Naive B cell (primary cell): ENCODE measurements around the gene GAS6. TPM values are rescaled to one million over a fixed set of nuclear protein-coding genes. Genes with fewer than 3 reads are reported as not detected.
"Not testable (repeated sequence)": the region's sequence is repeated elsewhere in the genome, so short reads cannot be mapped to it uniquely, and the experiment has no call there.

Experiments
- ATAC-seq, 2 donors: fragments of 150-1000 bp; cut with Tn5 transposase; 2 replicates each; pipeline ENCODE4 v1.10.0; 2021; ENCODE audit warnings: low read depth in 2 of 2, mild to moderate bottlenecking in 2 of 2, moderate library complexity in 2 of 2
- DNase-seq: peaks from one replicate; pipeline ENCODE4 v3.0.0; 2022
- H3K27ac Mint-ChIP-seq, 6 donors: one replicate each; pipeline ENCODE4 v1.8.0; 2020 to 2022; ENCODE audit warnings: mild to moderate bottlenecking in 6 of 6, mixed read lengths in 6 of 6, moderate library complexity in 5 of 6, inconsistent platforms in 2 of 6
- H3K27me3 Mint-ChIP-seq, 3 donors: one replicate each; pipeline ENCODE4 v1.8.0; 2021 to 2022; ENCODE audit warnings: mixed read lengths in 3 of 3, mild to moderate bottlenecking in 1 of 3
- H3K36me3 Mint-ChIP-seq, 2 donors: one replicate each; pipeline ENCODE4 v1.8.0; 2020 to 2022; ENCODE audit warnings: mixed read lengths in 2 of 2, inconsistent platforms in 1 of 2, mild to moderate bottlenecking in 1 of 2
- H3K4me1 Mint-ChIP-seq, 3 donors: one replicate each; pipeline ENCODE4 v1.8.0; 2020 to 2022; ENCODE audit warnings: mixed read lengths in 3 of 3, inconsistent platforms in 1 of 3, mild to moderate bottlenecking in 1 of 3, moderate library complexity in 1 of 3
- H3K4me3 Mint-ChIP-seq, 8 donors: one replicate each; pipeline ENCODE4 v1.8.0; 2020 to 2022; ENCODE audit warnings: mild to moderate bottlenecking in 8 of 8, mixed read lengths in 8 of 8, moderate library complexity in 8 of 8, inconsistent platforms in 2 of 8
- H3K9me3 Mint-ChIP-seq, 7 donors: one replicate each; pipeline ENCODE4 v1.8.0; 2020 to 2022; ENCODE audit warnings: mixed read lengths in 7 of 7, mild to moderate bottlenecking in 5 of 7, inconsistent platforms in 2 of 7, moderate library complexity in 1 of 7
- polyA plus RNA-seq, 6 donors: library from polyadenylated mRNA; unstranded; fragments of 300-500 nt; fragmentation: Illumina TruSeq; gene quantifications; one replicate each; pipeline ENCODE4 v1.2.3, GENCODE V29; 2021; ENCODE audit warnings: low read depth in 6 of 6

GAS6 gene
- polyA plus RNA-seq, 6 donors from 2014 or later, result 0.20 to 0.70 (median 0.40) TPM; not detected in 1

- peaks cover 0 to 10% of the 10 kb centered on the region in 2 donors for H3K36me3 Mint-ChIP-seq
- H3K9me3 Mint-ChIP-seq, result peaks cover 0 to 13% (median 11%) of the 10 kb centered on the region in 7 donors
- H3K27ac Mint-ChIP-seq, result no peak overlapping the region
- H3K4me3 Mint-ChIP-seq, result no peak overlapping the region
- ATAC-seq, result no peak
- no peak for DNase-seq
- H3K4me1 Mint-ChIP-seq, result no peaks in the 10 kb centered on the region
- peaks cover 0 to 6% (median 4%) of the 10 kb centered on the region in 3 donors for H3K27me3 Mint-ChIP-seq
These were observed 59.7 kb downstream of the GAS6 start for GRCh38 chr13:113804017-113804702.

DNA sequence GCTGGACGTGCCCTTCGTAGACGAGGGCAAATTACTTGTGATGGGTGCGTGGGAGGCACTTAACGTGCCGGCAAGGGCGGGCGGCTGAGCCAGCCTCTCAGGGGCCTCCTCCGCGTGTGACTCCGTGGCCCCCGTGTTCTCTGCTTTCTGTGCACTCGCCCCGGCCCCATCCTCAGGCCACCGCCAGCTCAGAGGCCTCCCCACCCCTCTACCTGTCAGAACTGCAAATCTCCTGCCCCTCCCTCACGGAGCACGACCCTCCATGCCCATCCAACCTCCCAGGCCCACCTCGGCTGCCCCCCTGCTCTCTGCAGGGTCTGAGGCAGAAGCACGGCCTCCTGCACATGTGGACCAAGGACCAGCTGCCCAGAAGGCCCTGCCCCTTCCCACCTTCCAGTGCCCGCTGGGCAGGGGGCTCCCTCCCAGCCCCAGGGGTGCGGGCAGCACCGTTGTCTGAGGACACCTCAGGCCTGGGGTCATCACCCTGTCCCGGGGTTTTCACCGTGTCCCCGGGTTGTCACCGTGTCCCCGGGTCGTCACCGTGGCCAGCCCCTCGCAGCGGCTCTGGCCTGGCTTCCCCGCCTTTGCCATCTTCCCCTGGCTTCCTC is 60.4 kb downstream of the GAS6 start:
- Mint-ChIP-seq H3K4me1 (no peaks in the 10 kb centered on the region), H3K27me3 (peaks cover 0 to 6% (median 4%) of the 10 kb centered on the region in 3 donors), H3K36me3 (peaks cover 0 to 9% of the 10 kb centered on the region in 2 donors), H3K9me3 (peaks cover 0 to 8% (median 8%) of the 10 kb centered on the region in 7 donors), H3K4me3 (no peak overlapping the region), H3K27ac (no peak overlapping the region)
- no peak for ATAC-seq
- no peak for DNase-seq

GRCh38 chr13:113802761-113803160 is 61.1 kb downstream of the GAS6 start:
- peaks cover 0 to 1% of the 10 kb centered on the region in 2 donors for H3K36me3 Mint-ChIP-seq
- peaks cover 0 to 3% (median under 1%) of the 10 kb centered on the region in 7 donors for H3K9me3 Mint-ChIP-seq
- H3K27ac Mint-ChIP-seq, result no peak overlapping the region
- ATAC-seq (no peak), DNase-seq (no peak)
- H3K4me1 Mint-ChIP-seq, result no peaks in the 10 kb centered on the region
- no peak overlapping the region for H3K4me3 Mint-ChIP-seq
- H3K27me3 Mint-ChIP-seq, result peaks cover 0 to 6% (median 4%) of the 10 kb centered on the region in 3 donors

DNA sequence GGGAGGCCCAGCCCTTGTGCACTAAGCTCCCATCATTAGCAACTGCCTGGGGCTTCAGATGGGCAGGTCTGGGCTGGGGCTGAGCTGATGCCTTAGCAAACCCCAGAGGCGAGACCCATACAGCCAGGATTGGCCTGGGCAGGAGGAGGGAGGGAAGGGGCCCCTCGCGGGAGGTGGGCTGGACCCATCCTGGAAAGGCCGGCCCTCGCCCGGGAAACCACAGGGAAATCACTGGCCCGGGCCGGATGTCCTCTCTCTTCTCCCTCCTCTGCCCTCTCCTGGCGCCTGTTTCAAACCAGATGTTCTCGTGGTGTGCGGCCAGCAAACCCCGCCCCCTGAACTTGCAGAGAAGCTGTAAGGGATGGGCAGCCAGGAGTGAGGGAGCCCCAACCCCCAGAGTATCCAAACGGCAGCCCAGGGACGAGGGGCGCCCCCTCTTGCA is 61.8 kb downstream of the GAS6 start:
- peaks cover 0 to 3% (median 0%) of the 10 kb centered on the region in 7 donors for H3K9me3 Mint-ChIP-seq
- no peak overlapping the region for H3K4me3 Mint-ChIP-seq
- H3K27me3 Mint-ChIP-seq, result peaks cover 0 to 6% (median 4%) of the 10 kb centered on the region in 3 donors
- H3K27ac Mint-ChIP-seq, result no peak overlapping the region
- DNase-seq (no peak), ATAC-seq (no peak)
- no peaks in the 10 kb centered on the region for H3K36me3 Mint-ChIP-seq
- no peaks in the 10 kb centered on the region for H3K4me1 Mint-ChIP-seq

DNA sequence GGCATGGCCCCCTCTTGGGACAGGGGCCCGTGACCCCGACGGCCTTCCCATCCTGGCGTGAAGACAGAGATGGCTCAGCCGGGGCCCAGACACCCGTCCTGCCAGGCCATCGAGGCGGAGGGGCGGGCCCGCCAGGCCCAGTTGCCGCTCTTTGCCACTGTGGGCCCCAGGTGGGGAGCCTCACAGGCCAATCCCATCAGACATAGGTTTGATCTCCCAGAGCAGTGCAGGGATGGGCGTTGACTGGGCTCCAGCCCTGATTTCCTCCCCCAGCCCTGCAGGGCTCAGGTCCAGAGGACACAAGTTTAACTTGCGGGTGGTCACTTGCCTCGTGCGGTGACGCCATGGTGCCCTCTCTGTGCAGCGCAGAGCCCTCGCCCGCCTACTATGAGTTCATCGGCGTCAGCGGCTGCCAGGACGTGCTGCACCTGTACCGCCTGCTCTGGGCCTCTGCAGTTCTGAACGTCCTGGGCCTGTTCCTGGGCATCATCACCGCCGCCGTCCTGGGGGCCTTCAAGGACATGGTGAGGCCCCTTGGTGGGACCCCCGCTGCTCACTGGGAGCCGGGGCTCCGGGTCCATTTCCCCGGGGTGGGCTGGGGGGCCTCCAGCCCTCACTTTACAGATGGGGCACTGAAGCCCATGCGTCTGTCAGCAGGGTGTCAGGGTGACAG is 62.5 kb downstream of the GAS6 start:
- Mint-ChIP-seq H3K36me3 (no peaks in the 10 kb centered on the region), H3K27me3 (peaks cover 0 to 6% (median 4%) of the 10 kb centered on the region in 3 donors), H3K4me3 (no peak overlapping the region), H3K27ac (no peak overlapping the region), H3K4me1 (no peaks in the 10 kb centered on the region), H3K9me3 (peaks cover 0 to 3% (median 0%) of the 10 kb centered on the region in 7 donors)
- no peak for ATAC-seq
- no peak for DNase-seq

- DNase-seq (no peak), ATAC-seq (no peak)
- no peaks in the 10 kb centered on the region for H3K9me3 Mint-ChIP-seq
- H3K36me3 Mint-ChIP-seq, result no peaks in the 10 kb centered on the region
- no peak overlapping the region for H3K27ac Mint-ChIP-seq
- no peak overlapping the region for H3K4me3 Mint-ChIP-seq
- H3K4me1 Mint-ChIP-seq, result no peaks in the 10 kb centered on the region
- H3K27me3 Mint-ChIP-seq, result peaks cover 0 to 6% (median 4%) of the 10 kb centered on the region in 3 donors
These were observed 63.3 kb downstream of the GAS6 start for GRCh38 chr13:113800576-113800926.

- H3K9me3 Mint-ChIP-seq, result no peaks in the 10 kb centered on the region
- no peak overlapping the region for H3K4me3 Mint-ChIP-seq
These were observed 65.6 kb downstream of the GAS6 start for GRCh38 chr13:113798200-113798811.

DNA sequence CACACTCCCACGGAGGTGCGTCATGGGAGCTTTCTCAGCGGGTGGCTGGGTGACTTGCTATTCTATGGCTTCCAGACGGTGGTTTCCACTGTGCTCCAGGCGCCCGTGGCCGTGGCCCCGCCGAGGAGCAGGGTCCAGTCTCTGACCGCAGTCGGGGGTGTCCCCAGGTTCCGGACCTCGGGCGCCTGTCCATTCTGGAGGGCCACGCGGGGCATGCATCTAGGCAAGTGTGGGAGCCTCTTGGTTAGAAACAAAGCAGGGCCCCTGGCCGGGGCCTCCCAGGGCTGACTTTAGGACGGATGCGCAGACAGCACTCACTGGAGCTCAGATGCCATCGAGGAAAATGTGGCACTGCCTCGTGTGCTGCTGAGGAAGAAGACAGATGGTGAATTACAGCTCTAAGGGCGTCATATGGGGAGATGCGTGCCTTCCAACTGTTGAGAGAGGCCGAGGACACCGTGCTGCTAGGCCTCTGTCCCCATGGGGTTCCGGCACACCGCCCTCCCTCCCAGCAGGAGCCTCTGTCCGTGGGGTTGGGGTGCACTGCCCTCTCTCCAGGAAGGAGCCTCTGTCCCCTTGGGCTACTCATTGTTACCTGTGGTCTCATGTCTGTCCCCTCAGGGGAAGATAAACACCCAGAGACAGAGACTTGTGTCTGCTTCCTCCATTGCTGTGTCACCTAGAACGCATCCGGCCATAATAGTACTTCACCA is 66.8 kb downstream of the GAS6 start:
- Mint-ChIP-seq H3K36me3 (no peaks in the 10 kb centered on the region), H3K27ac (no peak overlapping the region), H3K4me1 (no peaks in the 10 kb centered on the region), H3K4me3 (no peak overlapping the region), H3K9me3 (no peaks in the 10 kb centered on the region), H3K27me3 (peaks cover 0 to 7% (median 4%) of the 10 kb centered on the region in 3 donors)
- ATAC-seq, result no peak
- DNase-seq, result no peak

More at GRCh38 chr13:113798200-113798811, 65.6 kb downstream of the GAS6 start:
- peaks cover 0 to 4% (median 2%) of the 10 kb centered on the region in 3 donors for H3K27me3 Mint-ChIP-seq
- DNase-seq, result no peak
- no peak for ATAC-seq
- no peak overlapping the region for H3K27ac Mint-ChIP-seq
- no peaks in the 10 kb centered on the region for H3K4me1 Mint-ChIP-seq
- H3K36me3 Mint-ChIP-seq, result no peaks in the 10 kb centered on the region

DNA sequence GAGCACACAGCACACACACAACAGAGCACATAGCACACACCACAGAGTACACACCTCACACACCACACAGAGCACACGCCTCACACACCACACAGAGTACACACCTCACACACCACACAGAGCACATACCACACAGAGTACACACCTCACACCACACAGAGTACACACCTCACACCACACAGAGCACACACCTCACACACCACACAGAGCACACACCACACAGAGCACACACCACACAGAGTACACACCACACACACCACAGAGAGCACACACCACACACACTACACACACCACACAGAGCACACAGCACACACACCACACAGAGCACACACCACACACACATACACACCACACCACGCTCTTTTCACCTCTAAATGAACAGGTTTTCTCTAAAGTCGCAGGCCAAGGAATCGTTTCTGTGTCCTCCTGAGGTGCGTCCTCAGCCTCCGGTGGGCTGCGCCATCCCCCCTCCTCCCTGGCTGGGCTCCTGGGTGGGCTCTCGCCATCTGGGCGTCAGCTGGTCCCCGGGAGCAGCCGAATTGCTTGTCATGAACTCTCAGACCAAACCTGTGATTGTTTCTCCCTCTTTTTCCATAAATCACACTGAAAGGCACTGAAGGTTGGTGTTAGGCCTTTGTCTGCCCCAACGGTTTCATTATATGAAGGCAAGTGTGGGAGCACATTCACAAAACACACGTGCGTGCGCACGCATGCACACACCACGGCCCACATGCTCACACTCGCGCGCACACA is 67.5 kb downstream of the GAS6 start:
- no peak overlapping the region for H3K4me3 Mint-ChIP-seq
- no peaks in the 10 kb centered on the region for H3K4me1 Mint-ChIP-seq
- H3K27me3 Mint-ChIP-seq, result peaks cover 0 to 8% (median 5%) of the 10 kb centered on the region in 3 donors
- no peaks in the 10 kb centered on the region for H3K36me3 Mint-ChIP-seq
- H3K9me3 Mint-ChIP-seq, result no peaks in the 10 kb centered on the region
- DNase-seq (no peak), ATAC-seq (no peak)
- H3K27ac Mint-ChIP-seq, result no peak overlapping the region

DNA sequence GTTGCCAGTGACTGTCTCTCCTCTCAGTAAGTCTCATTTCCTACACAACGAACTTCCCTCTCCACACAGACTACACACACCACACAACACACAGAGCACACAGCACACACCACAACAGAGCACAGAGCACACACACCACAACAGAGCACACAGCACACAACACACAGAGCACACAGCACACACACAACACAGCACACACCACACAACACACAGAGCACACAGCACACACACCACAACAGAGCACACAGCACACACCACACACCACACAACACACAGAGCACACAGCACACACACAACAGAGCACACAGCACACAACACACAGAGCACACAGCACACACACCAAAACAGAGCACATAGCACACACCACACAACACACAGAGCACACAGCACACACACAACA is 68.5 kb downstream of the GAS6 start:
- H3K36me3 Mint-ChIP-seq, H3K9me3 Mint-ChIP-seq, H3K4me1 Mint-ChIP-seq, H3K4me3 Mint-ChIP-seq, ATAC-seq, DNase-seq, H3K27ac Mint-ChIP-seq: not testable (repeated sequence)
- H3K27me3 Mint-ChIP-seq, result peaks cover 4 to 16% (median 11%) of the 10 kb centered on the region in 3 donors

- H3K9me3 Mint-ChIP-seq, result no peaks in the 10 kb centered on the region
- no peaks in the 10 kb centered on the region for H3K36me3 Mint-ChIP-seq
- ATAC-seq (no peak), DNase-seq (no peak)
- H3K4me3 Mint-ChIP-seq, result no peak overlapping the region
- H3K4me1 Mint-ChIP-seq, result no peaks in the 10 kb centered on the region
- no peak overlapping the region for H3K27ac Mint-ChIP-seq
- peaks cover 4 to 16% (median 8%) of the 10 kb centered on the region in 3 donors for H3K27me3 Mint-ChIP-seq
These were observed 69.1 kb downstream of the GAS6 start for GRCh38 chr13:113794764-113795173.

GRCh38 chr13:113794086-113794485 is 69.8 kb downstream of the GAS6 start:
- H3K27me3 Mint-ChIP-seq, result peaks cover 6 to 19% (median 8%) of the 10 kb centered on the region in 3 donors
- H3K4me1 Mint-ChIP-seq, result no peaks in the 10 kb centered on the region
- no peaks in the 10 kb centered on the region for H3K36me3 Mint-ChIP-seq
- H3K27ac Mint-ChIP-seq, result no peak overlapping the region
- DNase-seq (no peak), ATAC-seq (no peak)
- H3K4me3 Mint-ChIP-seq, result no peak overlapping the region
- H3K9me3 Mint-ChIP-seq, result no peaks in the 10 kb centered on the region
